ENCODE data around the gene CTDNEP1.
A peak's percentile ranks its signal among the peaks of the same experiment; 100 is the strongest.

CTDNEP1 gene

DNA sequence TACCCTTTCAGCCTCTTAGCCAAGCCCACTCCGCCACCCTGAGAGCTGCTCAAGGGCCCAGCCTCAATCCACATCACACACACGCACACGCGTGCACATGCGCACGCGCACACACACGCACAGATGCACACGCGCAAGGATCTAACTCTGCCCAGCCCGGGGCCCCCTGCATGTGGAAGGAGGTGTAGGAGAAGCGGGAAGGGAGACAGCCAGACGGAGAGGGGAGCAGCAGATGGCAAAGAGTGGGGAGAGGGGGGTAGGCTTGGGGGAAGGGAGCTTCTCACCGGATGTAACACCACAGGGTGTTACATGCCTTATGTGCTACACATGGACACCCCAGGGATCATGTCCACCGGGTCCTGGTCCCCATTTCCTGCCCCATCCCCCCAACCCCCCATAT, 47.2 kb downstream of the CTDNEP1 start:
- Histone ChIP-seq H3K4me3 (ENCODE audit: low read length) (peak overlapping the region; percentile 82), H3K27ac (ENCODE audit: low read depth, low read length) (peak overlapping the region; percentile 69), H3F3A (ENCODE audit: control insufficient read depth, insufficient read depth) (no peaks in the 10 kb centered on the region), H3K79me2 (ENCODE audit: control insufficient read depth, low read length) (0 out of 2 replicates have a peak, but pooled peaks cover 2% of the 10 kb centered on the region), H3K9me2 (replicated peaks; ENCODE audit: control insufficient read depth, low read length) (no peaks in the 10 kb centered on the region), H3K4me2 (ENCODE audit: low read length) (peak overlapping the region; percentile 91), H3K36me3 (ENCODE audit: control insufficient read depth, low read length) (peaks cover 16% of the 10 kb centered on the region), H3K9me3 (ENCODE audit: control insufficient read depth, insufficient read depth, low read length) (no peaks in the 10 kb centered on the region), H3K4me1 (ENCODE audit: control insufficient read depth, low read length) (peaks cover 21% of the 10 kb centered on the region), H3K27me3 (ENCODE audit: control insufficient read depth, low read length) (no peaks in the 10 kb centered on the region), H4K20me1 (ENCODE audit: control insufficient read depth, insufficient read depth, low read depth, low read length) (no peaks in the 10 kb centered on the region)
- no peak for TF ChIP-seq EZH2phosphoT487 (IDR thresholded peaks at IDR 0.05; ENCODE audit: borderline replicate concordance, low read length)
- TF ChIP-seq, protein P1, sequence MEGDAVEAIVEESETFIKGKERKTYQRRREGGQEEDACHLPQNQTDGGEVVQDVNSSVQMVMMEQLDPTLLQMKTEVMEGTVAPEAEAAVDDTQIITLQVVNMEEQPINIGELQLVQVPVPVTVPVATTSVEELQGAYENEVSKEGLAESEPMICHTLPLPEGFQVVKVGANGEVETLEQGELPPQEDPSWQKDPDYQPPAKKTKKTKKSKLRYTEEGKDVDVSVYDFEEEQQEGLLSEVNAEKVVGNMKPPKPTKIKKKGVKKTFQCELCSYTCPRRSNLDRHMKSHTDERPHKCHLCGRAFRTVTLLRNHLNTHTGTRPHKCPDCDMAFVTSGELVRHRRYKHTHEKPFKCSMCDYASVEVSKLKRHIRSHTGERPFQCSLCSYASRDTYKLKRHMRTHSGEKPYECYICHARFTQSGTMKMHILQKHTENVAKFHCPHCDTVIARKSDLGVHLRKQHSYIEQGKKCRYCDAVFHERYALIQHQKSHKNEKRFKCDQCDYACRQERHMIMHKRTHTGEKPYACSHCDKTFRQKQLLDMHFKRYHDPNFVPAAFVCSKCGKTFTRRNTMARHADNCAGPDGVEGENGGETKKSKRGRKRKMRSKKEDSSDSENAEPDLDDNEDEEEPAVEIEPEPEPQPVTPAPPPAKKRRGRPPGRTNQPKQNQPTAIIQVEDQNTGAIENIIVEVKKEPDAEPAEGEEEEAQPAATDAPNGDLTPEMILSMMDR (IDR thresholded peaks at IDR 0.05; ENCODE audit: low read depth, low read length, poor library complexity, severe bottlenecking) = no peak

DNA sequence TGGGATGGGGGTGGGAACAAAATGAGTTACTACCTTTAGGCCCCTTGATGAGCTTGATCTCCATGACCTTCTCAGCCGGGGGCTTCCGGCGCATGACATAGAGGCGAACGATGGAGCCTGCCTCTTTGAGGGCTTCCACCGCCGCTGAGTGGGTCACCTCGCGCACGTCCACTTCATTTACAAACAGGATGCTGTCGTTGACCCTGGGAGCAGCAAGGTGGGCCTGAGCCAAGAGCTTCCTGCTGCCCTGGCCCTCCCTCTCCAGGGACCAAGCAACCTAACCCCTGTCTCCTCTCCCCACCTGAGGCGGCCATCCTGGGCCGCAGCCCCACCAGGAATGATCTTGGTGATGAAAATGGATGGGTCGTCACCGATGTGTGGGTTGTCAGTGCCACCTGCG, 48.1 kb downstream of the CTDNEP1 start:
- Histone ChIP-seq H4K20me1 (ENCODE audit: control insufficient read depth, insufficient read depth, low read depth, low read length) (no peaks in the 10 kb centered on the region), H3K27ac (ENCODE audit: low read depth, low read length) (no peak overlapping the region), H3K9me3 (ENCODE audit: control insufficient read depth, insufficient read depth, low read length) (no peaks in the 10 kb centered on the region), H3K9me2 (replicated peaks; ENCODE audit: control insufficient read depth, low read length) (no peaks in the 10 kb centered on the region), H3K4me3 (ENCODE audit: low read length) (no peak overlapping the region), H3K4me2 (ENCODE audit: low read length) (no peak overlapping the region), H3K79me2 (ENCODE audit: control insufficient read depth, low read length) (no peaks in the 10 kb centered on the region), H3K4me1 (ENCODE audit: control insufficient read depth, low read length) (peaks cover 21% of the 10 kb centered on the region), H3K27me3 (ENCODE audit: control insufficient read depth, low read length) (no peaks in the 10 kb centered on the region), H3K36me3 (ENCODE audit: control insufficient read depth, low read length) (peaks cover 16% of the 10 kb centered on the region), H3F3A (ENCODE audit: control insufficient read depth, insufficient read depth) (no peaks in the 10 kb centered on the region)
- no peak for TF ChIP-seq EZH2phosphoT487 (IDR thresholded peaks at IDR 0.05; ENCODE audit: borderline replicate concordance, low read length)
- TF ChIP-seq, protein P1 (IDR thresholded peaks at IDR 0.05; ENCODE audit: low read depth, low read length, poor library complexity, severe bottlenecking) = no peak

DNA sequence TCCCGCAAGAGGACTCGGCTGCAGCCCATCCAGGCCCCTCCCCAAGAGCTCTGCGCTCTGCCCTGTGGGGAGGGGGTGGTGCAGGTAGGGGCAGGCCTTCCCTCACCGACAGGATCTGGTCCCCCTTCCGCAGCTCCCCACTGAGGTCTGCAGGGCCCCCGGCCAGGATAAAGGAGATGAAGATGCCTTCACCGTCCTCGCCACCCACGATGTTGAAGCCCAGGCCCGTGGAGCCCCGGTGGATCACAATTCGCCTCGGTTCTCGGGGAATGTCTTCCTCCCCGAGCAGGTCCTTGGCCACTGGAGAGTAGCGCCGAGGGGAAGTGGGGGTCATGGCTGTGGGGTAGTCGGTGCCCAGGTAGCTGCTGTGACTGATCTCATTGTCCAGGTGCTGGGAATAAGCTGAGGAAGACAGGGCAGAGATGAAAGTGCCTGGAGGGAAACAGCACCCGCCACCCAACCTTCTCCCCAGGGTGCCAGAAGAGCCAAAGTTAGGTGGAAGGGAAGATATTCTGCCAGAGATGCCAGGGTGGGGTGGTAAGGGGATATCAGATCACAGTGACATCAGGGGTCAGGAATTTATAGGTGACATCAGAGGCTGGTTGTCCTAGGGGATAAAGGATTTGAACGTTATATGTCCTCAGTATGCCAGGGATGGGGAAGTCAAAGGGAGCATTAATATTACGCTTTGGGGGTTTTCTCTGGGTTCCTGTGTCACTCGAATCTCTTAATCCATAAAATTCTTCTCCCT, 54.7 kb downstream of the CTDNEP1 start:
- no peaks in the 10 kb centered on the region for H4K20me1 ChIP-seq (ENCODE audit: control insufficient read depth, insufficient read depth, low read depth, low read length)
- no peak overlapping the region for H3K27ac ChIP-seq (ENCODE audit: low read depth, low read length)
- no peaks in the 10 kb centered on the region for H3K9me3 ChIP-seq (ENCODE audit: control insufficient read depth, insufficient read depth, low read length)
- H3F3A ChIP-seq (ENCODE audit: control insufficient read depth, insufficient read depth) = no peaks in the 10 kb centered on the region
- H3K9me2 ChIP-seq (replicated peaks; ENCODE audit: control insufficient read depth, low read length) = no peaks in the 10 kb centered on the region
- H3K79me2 ChIP-seq (ENCODE audit: control insufficient read depth, low read length) = no peaks in the 10 kb centered on the region
- no peaks in the 10 kb centered on the region; the same call in 1 of the 2 replicates for H3K36me3 ChIP-seq (ENCODE audit: control insufficient read depth, low read length)
- H3K4me2 ChIP-seq (ENCODE audit: low read length) = no peak overlapping the region
- H3K4me1 ChIP-seq (ENCODE audit: control insufficient read depth, low read length) = no peaks in the 10 kb centered on the region
- H3K27me3 ChIP-seq (ENCODE audit: control insufficient read depth, low read length) = no peaks in the 10 kb centered on the region
- TF ChIP-seq EZH2phosphoT487 (IDR thresholded peaks at IDR 0.05; ENCODE audit: borderline replicate concordance, low read length) = no peak
- no peak overlapping the region for H3K4me3 ChIP-seq (ENCODE audit: low read length)

DNA sequence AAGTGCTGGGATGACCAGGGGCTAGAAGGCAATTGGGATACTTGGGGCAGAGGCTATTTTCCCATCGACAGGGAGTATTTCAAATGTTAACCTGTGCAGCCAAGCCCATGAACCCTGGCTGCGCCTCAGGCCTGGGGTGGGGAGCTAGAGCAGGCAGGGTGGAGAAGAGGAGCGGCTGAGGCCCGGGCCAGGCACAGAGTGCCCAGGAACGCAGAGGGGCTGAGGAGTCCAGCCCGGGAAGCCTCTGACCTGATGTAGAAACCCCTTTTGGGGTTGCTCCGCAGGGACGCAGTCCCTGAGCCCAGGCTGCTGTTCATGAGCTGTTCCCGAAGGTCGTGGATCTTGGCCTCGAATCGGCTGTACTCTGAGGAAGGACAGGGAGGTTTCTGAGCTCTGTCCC, 55.6 kb downstream of the CTDNEP1 start:
- Histone ChIP-seq H3K36me3 (ENCODE audit: control insufficient read depth, low read length) (peaks cover 4% of the 10 kb centered on the region), H4K20me1 (ENCODE audit: control insufficient read depth, insufficient read depth, low read depth, low read length) (no peaks in the 10 kb centered on the region), H3K4me2 (ENCODE audit: low read length) (no peak overlapping the region), H3K9me3 (ENCODE audit: control insufficient read depth, insufficient read depth, low read length) (no peaks in the 10 kb centered on the region), H3K4me1 (ENCODE audit: control insufficient read depth, low read length) (no peaks in the 10 kb centered on the region), H3K27me3 (ENCODE audit: control insufficient read depth, low read length) (no peaks in the 10 kb centered on the region), H3K27ac (ENCODE audit: low read depth, low read length) (no peak overlapping the region), H3K9me2 (replicated peaks; ENCODE audit: control insufficient read depth, low read length) (no peaks in the 10 kb centered on the region), H3F3A (ENCODE audit: control insufficient read depth, insufficient read depth) (no peaks in the 10 kb centered on the region), H3K4me3 (ENCODE audit: low read length) (no peak overlapping the region), H3K79me2 (ENCODE audit: control insufficient read depth, low read length) (no peaks in the 10 kb centered on the region)
- TF ChIP-seq EZH2phosphoT487 (IDR thresholded peaks at IDR 0.05; ENCODE audit: borderline replicate concordance, low read length) = no peak
- TF ChIP-seq, protein P1 (IDR thresholded peaks at IDR 0.05; ENCODE audit: low read depth, low read length, poor library complexity, severe bottlenecking) = no peak
